Prostate gland (tissue), 2 donors: ENCODE results near the gene EPC1.

Experiments used
- POLR2AphosphoS5 ChIP-seq: sonication (generic); formaldehyde crosslinking; IDR thresholded peaks from one replicate; pipeline ENCODE4 v1.6.1; 2017; ENCODE audit warnings: antibody characterized with exemption
- TF ChIP-seq, protein P1 (sequence below), 4 experiments: fragments of 200-600 bp in 2 of 4; fragments of 450-650 bp in 2 of 4; sonication (generic) in 2 of 4; IDR thresholded peaks; 1 replicate in 3 of 4; 2 replicates in 1 of 4; pipeline ENCODE4 v1.5.1; 2016 to 2019; ENCODE audit warnings: antibody characterized with exemption in 4 of 4, mild to moderate bottlenecking in 2 of 4, moderate library complexity in 2 of 4

DNA sequence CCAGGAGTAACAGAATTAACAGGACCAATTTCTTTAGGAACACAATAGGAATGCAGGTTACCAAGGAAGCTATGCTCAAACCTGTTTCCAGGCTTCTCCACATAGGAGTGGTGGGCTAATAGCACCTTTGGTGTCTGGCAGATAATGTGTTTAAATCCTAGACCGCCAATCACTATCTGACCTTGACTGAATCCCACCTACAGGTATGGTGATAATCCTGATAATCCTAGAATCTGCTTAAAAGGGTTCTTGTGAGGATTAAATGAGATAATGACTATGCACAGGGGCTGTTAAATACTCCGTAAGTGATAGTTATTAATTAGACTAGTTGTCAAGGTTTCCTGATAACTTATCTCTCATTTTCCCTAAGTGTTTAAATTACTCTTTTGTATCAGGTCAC, 81.2 kb downstream of the EPC1 start:
- no peak for TF ChIP-seq POLR2AphosphoS5
- TF ChIP-seq, protein P1, sequence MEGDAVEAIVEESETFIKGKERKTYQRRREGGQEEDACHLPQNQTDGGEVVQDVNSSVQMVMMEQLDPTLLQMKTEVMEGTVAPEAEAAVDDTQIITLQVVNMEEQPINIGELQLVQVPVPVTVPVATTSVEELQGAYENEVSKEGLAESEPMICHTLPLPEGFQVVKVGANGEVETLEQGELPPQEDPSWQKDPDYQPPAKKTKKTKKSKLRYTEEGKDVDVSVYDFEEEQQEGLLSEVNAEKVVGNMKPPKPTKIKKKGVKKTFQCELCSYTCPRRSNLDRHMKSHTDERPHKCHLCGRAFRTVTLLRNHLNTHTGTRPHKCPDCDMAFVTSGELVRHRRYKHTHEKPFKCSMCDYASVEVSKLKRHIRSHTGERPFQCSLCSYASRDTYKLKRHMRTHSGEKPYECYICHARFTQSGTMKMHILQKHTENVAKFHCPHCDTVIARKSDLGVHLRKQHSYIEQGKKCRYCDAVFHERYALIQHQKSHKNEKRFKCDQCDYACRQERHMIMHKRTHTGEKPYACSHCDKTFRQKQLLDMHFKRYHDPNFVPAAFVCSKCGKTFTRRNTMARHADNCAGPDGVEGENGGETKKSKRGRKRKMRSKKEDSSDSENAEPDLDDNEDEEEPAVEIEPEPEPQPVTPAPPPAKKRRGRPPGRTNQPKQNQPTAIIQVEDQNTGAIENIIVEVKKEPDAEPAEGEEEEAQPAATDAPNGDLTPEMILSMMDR (IDR thresholded peaks at IDR 0.05) = no peak
